ENCODE measurements around the gene TRAPPC2B. TPM values are rescaled to one million over a fixed set of nuclear protein-coding genes. Genes with fewer than 3 reads are reported as not detected.

TRAPPC2B gene
- total and polyA plus RNA-seq, 2 of the 13 experiments (the other 11 are each of a cell fraction or from before 2014, with no cell fraction given) = 13.3 to 17.7 TPM

Other genes with a start within 250 kb of the TRAPPC2B start
- not detected in 2 replicates for gene USP29, start 243.6 kb upstream of the TRAPPC2B start, total RNA-seq (2016; rRNA removed; fragmentation: Illumina TruSeq; extraction: Trizol)
- gene USP29, start 243.6 kb upstream of the TRAPPC2B start, polyA plus RNA-seq (2011; rRNA removed) = not detected in 2 replicates
- not detected in 2 replicates for gene ZIM3, start 218.3 kb upstream of the TRAPPC2B start, total RNA-seq (2016; rRNA removed; fragmentation: Illumina TruSeq; extraction: Trizol)
- gene ZIM3, start 218.3 kb upstream of the TRAPPC2B start, polyA plus RNA-seq (2011; rRNA removed) = not detected in 2 replicates
- not detected in 2 replicates for gene DUXA, start 196.1 kb upstream of the TRAPPC2B start, total RNA-seq (2016; rRNA removed; fragmentation: Illumina TruSeq; extraction: Trizol)
- not detected in 2 replicates for gene DUXA, start 196.1 kb upstream of the TRAPPC2B start, polyA plus RNA-seq (2011; rRNA removed)
- 17.6 and 24.7 TPM in 2 replicates for gene ZNF264, start 172.1 kb upstream of the TRAPPC2B start, total RNA-seq (2016; rRNA removed; fragmentation: Illumina TruSeq; extraction: Trizol)
- gene ZNF264, start 172.1 kb upstream of the TRAPPC2B start, polyA plus RNA-seq (2011; rRNA removed) = 3.5 and 4.0 TPM in 2 replicates
- 0.46 TPM in 1 of 2 replicates, not detected in the other for gene AURKC, start 132.5 kb upstream of the TRAPPC2B start, total RNA-seq (2016; rRNA removed; fragmentation: Illumina TruSeq; extraction: Trizol)
- 0.65 and 0.86 TPM in 2 replicates for gene AURKC, start 132.5 kb upstream of the TRAPPC2B start, polyA plus RNA-seq (2011; rRNA removed)
- gene ZNF805, start 122.9 kb upstream of the TRAPPC2B start, total RNA-seq (2016; rRNA removed; fragmentation: Illumina TruSeq; extraction: Trizol) = 12.8 and 21.8 TPM in 2 replicates
- 5.1 and 5.5 TPM in 2 replicates for gene ZNF805, start 122.9 kb upstream of the TRAPPC2B start, polyA plus RNA-seq (2011; rRNA removed)
- 44.8 and 76.3 TPM in 2 replicates for gene ZNF460, start 83.1 kb upstream of the TRAPPC2B start, total RNA-seq (2016; rRNA removed; fragmentation: Illumina TruSeq; extraction: Trizol)
- gene ZNF460, start 83.1 kb upstream of the TRAPPC2B start, polyA plus RNA-seq (2011; rRNA removed) = 14.5 and 15.3 TPM in 2 replicates
- gene ZNF543, start 43.1 kb upstream of the TRAPPC2B start, total RNA-seq (2016; rRNA removed; fragmentation: Illumina TruSeq; extraction: Trizol) = 8.9 and 10.4 TPM in 2 replicates
- 2.1 and 2.5 TPM in 2 replicates for gene ZNF543, start 43.1 kb upstream of the TRAPPC2B start, polyA plus RNA-seq (2011; rRNA removed)
- gene ZNF304, start 12.3 kb upstream of the TRAPPC2B start, total RNA-seq (2016; rRNA removed; fragmentation: Illumina TruSeq; extraction: Trizol) = 8.0 and 9.5 TPM in 2 replicates
- gene ZNF304, start 12.3 kb upstream of the TRAPPC2B start, polyA plus RNA-seq (2011; rRNA removed) = 3.4 and 3.6 TPM in 2 replicates
- 2.1 and 2.6 TPM in 2 replicates for gene ZNF547, start within 50 bp of the TRAPPC2B start, total RNA-seq (2016; rRNA removed; fragmentation: Illumina TruSeq; extraction: Trizol)
- gene ZNF547, start within 50 bp of the TRAPPC2B start, polyA plus RNA-seq (2011; rRNA removed) = 2.0 and 2.2 TPM in 2 replicates
- gene ZNF548, start 26.3 kb downstream of the TRAPPC2B start, total RNA-seq (2016; rRNA removed; fragmentation: Illumina TruSeq; extraction: Trizol) = 24.9 and 29.4 TPM in 2 replicates
- gene ZNF548, start 26.3 kb downstream of the TRAPPC2B start, polyA plus RNA-seq (2011; rRNA removed) = 19.5 and 19.6 TPM in 2 replicates
- 10.1 and 14.0 TPM in 2 replicates for gene ZNF17, start 47.6 kb downstream of the TRAPPC2B start, total RNA-seq (2016; rRNA removed; fragmentation: Illumina TruSeq; extraction: Trizol)
- gene ZNF17, start 47.6 kb downstream of the TRAPPC2B start, polyA plus RNA-seq (2011; rRNA removed) = 3.0 and 3.7 TPM in 2 replicates
- gene ZNF749, start 71.8 kb downstream of the TRAPPC2B start, total RNA-seq (2016; rRNA removed; fragmentation: Illumina TruSeq; extraction: Trizol) = 19.1 and 21.0 TPM in 2 replicates
- 18.9 and 22.7 TPM in 2 replicates for gene ZNF749, start 71.8 kb downstream of the TRAPPC2B start, polyA plus RNA-seq (2011; rRNA removed)
- 0.62 and 0.80 TPM in 2 replicates for gene VN1R1, start 93.6 kb downstream of the TRAPPC2B start, total RNA-seq (2016; rRNA removed; fragmentation: Illumina TruSeq; extraction: Trizol)
- gene VN1R1, start 93.6 kb downstream of the TRAPPC2B start, polyA plus RNA-seq (2011; rRNA removed) = 0.87 and 1.0 TPM in 2 replicates
- 17.2 and 23.6 TPM in 2 replicates for gene ZNF772, start 114.0 kb downstream of the TRAPPC2B start, total RNA-seq (2016; rRNA removed; fragmentation: Illumina TruSeq; extraction: Trizol)
- gene ZNF772, start 114.0 kb downstream of the TRAPPC2B start, polyA plus RNA-seq (2011; rRNA removed) = 3.1 and 4.0 TPM in 2 replicates
- gene ZNF419, start 124.2 kb downstream of the TRAPPC2B start, total RNA-seq (2016; rRNA removed; fragmentation: Illumina TruSeq; extraction: Trizol) = 8.8 and 9.0 TPM in 2 replicates
- 8.5 and 11.1 TPM in 2 replicates for gene ZNF419, start 124.2 kb downstream of the TRAPPC2B start, polyA plus RNA-seq (2011; rRNA removed)
- gene ZNF773, start 136.4 kb downstream of the TRAPPC2B start, total RNA-seq (2016; rRNA removed; fragmentation: Illumina TruSeq; extraction: Trizol) = 6.7 and 6.9 TPM in 2 replicates
- 5.7 and 7.3 TPM in 2 replicates for gene ZNF773, start 136.4 kb downstream of the TRAPPC2B start, polyA plus RNA-seq (2011; rRNA removed)
- 6.4 and 8.8 TPM in 2 replicates for gene ZNF549, start 163.8 kb downstream of the TRAPPC2B start, total RNA-seq (2016; rRNA removed; fragmentation: Illumina TruSeq; extraction: Trizol)
- 2.8 and 2.9 TPM in 2 replicates for gene ZNF549, start 163.8 kb downstream of the TRAPPC2B start, polyA plus RNA-seq (2011; rRNA removed)
- gene ZNF550, start 196.3 kb downstream of the TRAPPC2B start, total RNA-seq (2016; rRNA removed; fragmentation: Illumina TruSeq; extraction: Trizol) = 8.0 and 8.6 TPM in 2 replicates
- 9.1 and 12.1 TPM in 2 replicates for gene ZNF550, start 196.3 kb downstream of the TRAPPC2B start, polyA plus RNA-seq (2011; rRNA removed)
- gene ZNF416, start 215.4 kb downstream of the TRAPPC2B start, total RNA-seq (2016; rRNA removed; fragmentation: Illumina TruSeq; extraction: Trizol) = 5.3 and 6.6 TPM in 2 replicates
- 1.5 and 2.1 TPM in 2 replicates for gene ZNF416, start 215.4 kb downstream of the TRAPPC2B start, polyA plus RNA-seq (2011; rRNA removed)
- 7.2 and 9.8 TPM in 2 replicates for gene ZIK1, start 220.6 kb downstream of the TRAPPC2B start, total RNA-seq (2016; rRNA removed; fragmentation: Illumina TruSeq; extraction: Trizol)
- gene ZIK1, start 220.6 kb downstream of the TRAPPC2B start, polyA plus RNA-seq (2011; rRNA removed) = 1.9 and 2.1 TPM in 2 replicates
- gene ZNF530, start 236.3 kb downstream of the TRAPPC2B start, total RNA-seq (2016; rRNA removed; fragmentation: Illumina TruSeq; extraction: Trizol) = 7.5 and 7.8 TPM in 2 replicates
- gene ZNF530, start 236.3 kb downstream of the TRAPPC2B start, polyA plus RNA-seq (2011; rRNA removed) = 1.1 and 1.6 TPM in 2 replicates